HG03575 (cell line): ENCODE results near the gene GPX6.
"Not testable (repeated sequence)": the region's sequence is repeated elsewhere in the genome, so short reads cannot be mapped to it uniquely, and the experiment has no call there.

Source experiments
- ATAC-seq: cut with Tn5 transposase; IDR thresholded peaks from one replicate; pipeline ENCODE4 v1.9.1; 2021; ENCODE audit not compliant: unreplicated experiment, insufficient number of reproducible peaks, low FRiP score; ENCODE audit errors: extremely low read depth

Gene GPX6, protein sequence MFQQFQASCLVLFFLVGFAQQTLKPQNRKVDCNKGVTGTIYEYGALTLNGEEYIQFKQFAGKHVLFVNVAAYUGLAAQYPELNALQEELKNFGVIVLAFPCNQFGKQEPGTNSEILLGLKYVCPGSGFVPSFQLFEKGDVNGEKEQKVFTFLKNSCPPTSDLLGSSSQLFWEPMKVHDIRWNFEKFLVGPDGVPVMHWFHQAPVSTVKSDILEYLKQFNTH

DNA sequence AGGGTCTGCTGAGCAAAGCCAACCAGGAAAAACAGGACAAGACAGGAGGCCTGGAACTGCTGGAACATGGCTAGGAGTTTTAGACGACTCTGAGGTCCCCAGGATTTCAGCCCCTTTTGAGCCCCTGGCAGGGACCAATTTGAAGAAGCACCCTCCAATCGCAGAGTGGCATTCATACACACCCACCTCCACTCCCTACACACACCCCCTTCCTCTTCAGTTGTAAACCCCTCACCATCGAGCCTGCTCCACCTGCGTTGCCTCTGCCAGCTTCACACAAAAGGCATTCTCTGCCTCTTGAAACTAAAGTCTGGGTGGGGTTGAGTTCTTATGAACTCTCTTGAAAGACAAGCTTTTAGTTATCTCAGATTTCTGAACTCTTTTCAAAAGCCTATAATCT is at the start of gene GPX6:
GPX6 (minus strand) TSS at position 118 of the 400 bp plus-strand sequence; CDS start at position 68, 50 bp downstream.
- no peak for ATAC-seq

DNA sequence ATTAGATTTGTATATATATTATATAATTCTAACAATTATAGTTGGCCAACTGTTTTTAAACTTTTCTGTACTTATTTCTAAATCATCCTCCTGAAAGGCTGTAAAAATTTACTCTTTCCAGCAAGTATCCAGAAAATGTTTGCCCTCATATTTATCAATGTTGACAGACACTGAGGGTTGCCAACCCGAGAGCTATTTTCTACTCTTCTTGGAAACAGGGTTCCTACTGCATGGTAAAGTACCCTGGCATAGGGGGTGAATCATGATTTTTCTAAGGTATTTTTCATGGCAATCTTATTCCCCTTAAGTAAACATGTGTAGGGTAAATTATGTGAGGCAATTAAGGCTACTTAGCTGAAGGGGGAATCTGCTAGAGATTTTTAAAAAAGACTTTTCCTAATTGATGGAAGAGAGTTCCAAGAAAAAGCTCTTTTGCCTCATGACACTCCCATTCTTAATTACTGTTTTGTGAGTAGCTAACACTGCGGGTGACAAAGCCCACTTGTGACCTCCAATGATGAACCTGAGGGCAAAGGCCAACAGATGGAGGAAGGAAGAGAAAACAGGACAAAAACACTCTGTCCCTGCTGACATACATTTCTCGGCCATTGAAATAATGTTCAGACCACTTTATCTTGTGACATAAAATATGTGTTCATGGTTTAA is 48.0 kb upstream of the GPX6 start:
- no peak for ATAC-seq

DNA sequence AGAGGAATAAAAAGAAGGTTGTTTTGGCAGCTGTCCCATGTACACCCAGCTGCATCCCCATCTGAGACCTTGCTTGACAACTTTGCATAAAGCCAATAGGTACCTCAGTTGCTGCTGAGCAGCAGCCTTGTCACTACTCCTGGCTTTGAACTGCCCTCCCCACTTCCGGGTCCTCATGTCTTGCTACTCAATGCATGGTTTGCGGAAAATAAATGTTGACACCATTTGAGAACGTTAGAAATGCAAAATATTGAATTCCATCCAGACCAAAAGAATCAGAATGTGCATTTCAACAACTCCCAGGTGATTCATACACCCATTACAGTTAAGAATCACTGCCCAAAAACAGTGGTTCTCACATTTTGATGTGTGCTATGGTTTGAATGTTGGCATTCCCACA is 43.0 kb upstream of the GPX6 start:
- no peak for ATAC-seq

DNA sequence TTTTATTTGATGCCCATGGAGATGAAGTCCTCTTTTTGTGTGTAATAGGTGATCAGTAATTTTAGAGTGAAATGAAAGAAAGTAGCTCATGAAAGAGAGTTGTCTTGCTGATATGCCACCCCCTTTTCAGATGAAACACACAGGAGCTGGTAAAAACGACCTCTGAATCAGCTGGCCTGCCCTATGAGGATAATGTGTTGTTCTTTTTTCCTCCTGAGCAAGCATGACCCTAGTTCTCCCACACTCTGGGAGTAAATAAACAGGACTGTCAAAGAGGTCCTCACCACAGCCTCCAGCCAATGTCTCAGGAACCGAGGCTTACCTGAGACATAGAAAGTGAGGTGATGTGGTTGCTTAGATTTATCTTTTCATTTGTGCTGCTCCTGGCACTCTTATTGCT is 39.5 kb upstream of the GPX6 start:
- no peak for ATAC-seq

DNA sequence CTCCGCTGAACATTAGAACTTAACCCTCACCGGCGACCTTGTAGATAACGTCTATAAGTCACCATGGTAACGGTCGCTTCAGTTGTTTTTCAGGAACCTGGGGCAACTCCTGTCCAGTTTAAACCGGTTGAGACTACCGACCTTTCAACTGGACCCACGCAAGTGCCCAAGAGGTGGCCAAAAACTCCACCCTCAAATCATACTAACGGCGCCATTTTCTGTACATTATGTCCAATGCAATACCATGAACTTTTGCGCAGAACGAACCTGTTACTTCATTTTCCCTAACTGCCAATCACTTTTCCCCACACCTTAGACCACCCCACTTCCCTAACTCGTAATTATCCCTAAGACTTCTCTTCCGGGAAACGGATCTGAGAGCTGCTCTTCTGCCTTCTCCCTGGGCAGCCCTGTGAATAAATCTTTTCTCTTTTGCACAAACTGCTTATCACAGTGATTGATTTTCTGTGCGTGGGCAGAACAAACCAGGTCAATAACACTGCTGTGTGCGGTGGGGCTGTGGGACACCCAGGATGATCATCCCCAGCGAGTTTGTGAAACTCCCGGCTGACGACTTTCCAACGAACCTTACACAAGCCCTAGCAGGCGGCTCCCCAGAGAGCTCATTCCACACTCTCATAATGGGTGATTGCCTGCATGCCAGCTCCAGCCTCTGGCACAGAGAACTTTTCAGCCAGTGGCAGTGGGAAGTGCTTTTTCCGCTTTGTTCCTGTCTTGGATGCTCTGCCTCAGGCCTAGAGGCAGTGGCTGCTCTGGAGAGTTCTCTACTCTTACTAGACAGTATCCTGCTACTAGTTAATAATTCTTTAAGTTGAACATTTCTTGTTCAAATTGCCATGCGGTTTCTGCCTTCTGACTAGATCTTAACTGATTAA is 38.6 kb upstream of the GPX6 start:
- no peak for ATAC-seq

DNA sequence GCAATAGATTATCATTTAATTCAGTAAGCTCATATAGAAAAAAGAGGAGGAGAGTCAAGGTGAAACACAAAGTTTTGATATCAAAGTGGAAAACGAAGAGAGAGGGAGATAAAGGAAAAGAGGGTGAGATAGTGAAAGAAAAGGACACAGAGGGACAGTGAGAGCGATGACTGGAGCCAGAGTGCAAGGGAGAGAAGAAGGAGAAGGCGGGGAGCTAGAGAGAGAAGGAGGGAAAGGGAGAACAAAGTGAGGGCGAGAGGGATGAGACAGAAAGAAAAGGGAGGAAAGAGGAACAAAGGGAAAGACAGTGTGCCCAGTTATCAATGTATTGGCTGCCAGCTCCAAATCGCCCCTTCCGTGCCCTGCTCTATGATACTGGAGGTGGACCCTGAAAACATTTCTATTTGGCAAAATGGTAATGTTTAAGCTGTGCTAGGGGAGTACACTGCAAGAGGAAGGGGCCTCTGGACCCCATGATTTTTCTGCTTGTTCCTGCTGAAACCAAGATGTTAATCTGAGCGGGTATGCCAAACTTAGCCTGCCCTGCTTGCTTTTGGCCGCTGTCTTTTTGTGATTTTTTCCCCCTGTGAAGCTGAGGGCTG is 37.9 kb upstream of the GPX6 start:
- no peak for ATAC-seq

DNA sequence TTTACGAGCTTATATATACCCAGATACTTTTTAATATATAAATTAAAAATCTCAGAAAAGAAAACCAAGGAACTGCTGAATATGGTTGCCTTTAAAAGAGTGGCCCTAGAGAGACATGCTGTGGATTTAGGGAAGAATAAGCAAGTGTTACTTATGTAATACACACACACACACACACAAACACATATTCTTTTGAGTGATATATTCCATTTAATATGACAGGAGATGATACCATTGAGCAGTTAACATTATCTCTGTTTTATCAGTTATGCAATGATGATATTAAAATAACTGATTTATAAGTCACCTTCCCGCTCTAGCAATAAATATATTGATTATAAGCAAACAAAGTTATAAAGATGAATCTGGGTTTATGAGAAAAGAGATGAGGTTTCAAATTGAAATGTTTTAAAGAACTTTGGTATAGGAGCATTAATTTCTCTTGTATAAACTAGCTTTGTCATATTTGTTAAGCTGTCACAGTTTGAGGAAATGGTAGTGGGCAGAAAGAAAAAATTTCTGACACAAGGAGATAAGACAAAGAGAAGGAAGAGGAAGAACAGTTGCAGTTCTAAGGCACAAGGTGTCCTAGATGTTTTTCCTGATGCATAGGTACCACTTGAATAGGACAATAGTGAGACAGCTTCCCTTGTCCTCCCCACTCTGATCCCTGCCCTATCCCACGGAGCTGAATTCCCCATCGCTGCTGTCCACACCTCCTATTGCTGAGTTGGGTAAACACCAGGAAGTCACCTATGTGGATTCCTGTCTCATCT is 36.5 kb upstream of the GPX6 start:
- no peak for ATAC-seq

DNA sequence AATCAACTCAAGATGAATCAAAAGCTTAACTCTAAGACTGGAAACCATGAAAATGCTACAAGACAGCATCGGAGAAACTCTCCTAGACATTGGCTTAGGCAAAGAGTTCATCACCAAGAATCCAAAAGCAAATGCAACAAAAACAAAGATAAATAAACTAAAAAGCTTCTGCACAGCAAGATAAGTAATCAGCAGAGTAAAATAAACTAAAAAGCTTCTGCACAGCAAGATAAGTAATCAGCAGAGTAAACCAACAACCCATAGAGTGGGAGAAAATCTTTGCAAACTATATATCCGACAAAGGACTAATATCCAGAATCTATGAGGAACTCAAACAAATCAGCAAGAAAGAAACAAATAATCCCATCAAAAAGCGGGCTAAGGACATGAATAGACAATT is 31.4 kb upstream of the GPX6 start:
- ATAC-seq = not testable (repeated sequence)

DNA sequence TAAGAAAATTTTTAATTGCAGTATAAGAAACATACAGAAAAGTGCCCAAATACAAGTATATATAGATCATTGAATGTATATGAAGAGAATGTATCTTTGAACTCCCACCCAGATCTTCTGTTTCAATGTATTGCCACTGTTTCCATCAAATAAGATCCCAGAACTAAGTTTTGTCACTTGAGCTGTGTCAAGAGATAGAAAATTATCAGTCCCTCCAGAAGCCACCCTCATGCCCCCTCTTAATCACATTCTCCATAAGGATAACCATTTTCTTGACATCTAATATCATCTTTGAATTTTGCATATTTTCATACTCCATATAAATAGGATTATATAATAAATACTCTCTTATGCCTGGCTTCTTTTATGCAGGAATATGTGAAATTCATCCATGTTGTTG is 30.4 kb upstream of the GPX6 start:
- no peak for ATAC-seq

DNA sequence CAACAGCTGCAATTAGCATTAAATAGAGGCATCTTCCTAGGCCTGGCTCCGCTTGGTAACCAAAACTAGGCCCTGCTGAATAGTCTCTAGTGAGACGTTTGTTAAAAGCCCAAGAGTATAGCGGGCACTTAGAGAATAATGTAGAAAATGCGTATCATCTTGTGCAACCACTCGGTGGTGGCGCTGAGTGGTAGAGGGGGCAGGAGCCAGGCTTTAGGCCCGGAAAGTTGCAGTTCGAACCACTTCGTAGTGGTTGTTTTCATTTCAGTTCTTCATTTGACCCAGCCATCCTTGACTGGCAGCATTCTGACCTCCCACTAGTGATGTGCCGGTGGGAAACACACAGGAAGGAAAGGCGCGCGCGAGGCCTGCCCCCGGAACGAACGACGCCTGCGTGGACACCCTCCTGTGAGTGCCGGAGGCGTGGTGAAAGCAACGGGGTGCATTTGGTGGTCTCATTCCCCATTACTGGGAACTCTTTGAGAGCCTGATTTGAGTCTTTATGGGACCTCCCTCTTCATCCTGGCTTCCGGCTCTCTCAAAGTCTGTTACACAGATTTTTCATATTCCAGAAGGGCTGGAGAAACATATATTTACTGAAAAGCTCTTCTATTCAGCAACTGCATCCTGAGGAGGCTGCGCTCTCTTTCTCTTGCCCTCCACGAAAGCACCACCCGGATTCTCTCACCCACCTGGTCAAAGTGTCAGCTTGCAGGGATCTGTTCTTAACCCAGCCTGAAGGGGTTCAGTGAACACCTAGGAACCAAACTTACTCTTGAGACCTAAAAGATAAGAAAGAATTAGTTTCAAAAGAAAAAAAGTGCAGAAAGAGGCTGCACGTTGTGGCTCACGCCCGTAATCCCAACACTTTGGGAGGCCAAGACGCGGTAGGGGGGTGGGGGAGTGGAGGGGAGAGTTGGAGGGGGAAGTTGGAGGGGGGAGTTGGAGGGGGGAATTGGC is 28.3 kb upstream of the GPX6 start:
- no peak for ATAC-seq

DNA sequence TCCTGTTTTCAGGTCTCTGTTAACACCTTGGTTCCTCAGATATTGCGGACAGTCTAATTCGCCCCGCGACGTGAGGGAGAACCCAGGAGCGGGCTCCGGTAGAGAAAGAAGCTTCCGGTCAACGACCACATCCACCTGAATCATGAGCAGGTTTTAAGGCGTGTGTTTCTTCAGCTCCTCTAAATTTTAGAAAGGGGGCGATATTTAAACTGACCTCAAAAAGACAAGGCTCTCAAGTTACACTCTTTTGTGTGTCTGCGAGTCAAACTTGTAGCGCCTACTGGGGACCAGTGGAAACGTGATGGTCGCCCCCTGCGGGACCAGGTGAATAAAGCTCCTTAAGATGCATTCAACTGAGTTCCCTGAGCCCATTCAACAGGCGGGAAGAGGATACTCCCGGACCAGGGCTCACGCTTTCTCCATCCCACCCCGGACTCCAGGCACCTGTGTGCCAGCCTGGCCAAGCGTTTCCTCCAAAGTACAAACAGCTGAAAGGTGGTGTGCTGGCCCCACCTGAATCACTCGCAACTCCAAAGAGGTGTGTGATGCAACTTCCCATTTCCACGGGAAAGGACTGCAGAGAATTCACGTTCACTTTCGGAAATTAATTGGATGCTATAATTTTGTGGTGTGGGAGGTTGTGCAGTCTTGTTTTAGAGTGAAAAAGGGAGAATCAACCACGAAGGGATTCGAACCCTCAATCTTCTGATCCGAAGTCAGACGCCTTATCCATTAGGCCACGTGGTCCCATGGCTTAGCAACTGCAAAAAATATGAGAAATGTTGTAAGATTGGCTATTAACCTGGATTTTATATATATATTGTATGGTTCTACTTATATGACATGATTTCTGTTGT is 27.1 kb upstream of the GPX6 start:
- ATAC-seq = no peak

DNA sequence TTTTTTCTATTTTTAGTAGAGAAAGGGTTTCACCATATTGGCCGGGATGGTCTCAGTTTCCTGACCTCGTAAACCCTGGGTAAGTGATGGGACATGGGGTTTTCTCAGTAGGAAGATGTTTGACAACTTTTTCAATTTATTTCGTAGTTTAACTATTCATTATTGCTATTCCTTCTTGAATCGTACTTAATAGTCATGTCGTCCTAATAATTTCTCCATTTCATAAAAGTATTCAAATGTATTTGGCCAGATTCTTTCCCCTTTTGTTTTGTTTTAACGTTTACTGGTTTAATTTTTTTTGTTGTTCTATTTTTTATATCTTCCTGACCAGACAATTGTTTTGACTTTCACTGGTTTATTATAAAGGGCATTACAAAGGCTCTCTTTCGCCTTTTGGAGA is 26.4 kb upstream of the GPX6 start:
- ATAC-seq = no peak

DNA sequence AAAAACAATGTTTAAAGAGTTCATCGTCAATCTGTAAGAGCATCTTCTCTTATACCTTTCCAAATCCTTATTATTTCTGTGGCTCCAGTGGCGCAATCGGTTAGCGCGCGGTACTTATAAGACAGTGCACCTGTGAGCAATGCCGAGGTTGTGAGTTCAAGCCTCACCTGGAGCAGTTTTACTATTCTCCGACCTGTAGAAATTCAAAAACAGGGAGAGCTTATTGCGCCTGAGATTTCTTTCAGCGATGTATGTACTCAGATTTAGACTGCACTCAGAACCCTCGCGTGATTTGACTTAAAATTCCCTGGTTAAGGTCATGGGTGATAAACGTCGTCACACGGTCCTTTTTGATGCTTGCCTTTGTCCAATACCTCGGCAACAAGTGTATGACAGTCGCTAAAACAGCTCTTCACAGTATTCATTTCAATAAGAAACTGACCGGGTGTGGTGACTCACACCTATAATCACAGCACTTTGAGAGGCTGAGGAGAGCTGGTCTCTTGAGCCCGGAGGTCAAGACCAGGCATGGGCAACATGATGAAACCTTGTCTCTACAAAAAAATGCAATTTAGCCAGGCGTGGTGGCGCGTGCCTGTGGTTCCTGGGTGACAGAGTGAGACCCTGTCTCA is 22.0 kb upstream of the GPX6 start:
- ATAC-seq = no peak

DNA sequence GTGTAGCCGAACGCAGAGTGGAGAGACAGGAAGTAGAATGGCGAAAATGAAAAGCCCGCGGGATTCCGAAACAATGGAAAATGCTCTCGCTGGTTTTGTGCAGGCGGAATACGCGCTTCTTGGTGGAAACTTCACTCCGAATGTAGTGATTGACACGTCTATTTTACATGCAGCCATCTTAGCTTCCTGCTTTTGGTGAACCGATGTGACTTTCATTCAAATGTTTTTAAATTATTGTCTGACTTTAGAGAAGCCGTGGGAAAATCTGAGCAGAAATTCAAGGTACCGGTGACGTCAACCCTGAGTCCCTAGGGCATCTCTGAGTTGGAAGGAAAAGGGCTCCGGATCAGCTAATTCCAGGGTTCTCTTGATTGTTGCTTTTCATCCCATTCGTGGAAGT is 21.5 kb upstream of the GPX6 start:
- ATAC-seq = no peak

DNA sequence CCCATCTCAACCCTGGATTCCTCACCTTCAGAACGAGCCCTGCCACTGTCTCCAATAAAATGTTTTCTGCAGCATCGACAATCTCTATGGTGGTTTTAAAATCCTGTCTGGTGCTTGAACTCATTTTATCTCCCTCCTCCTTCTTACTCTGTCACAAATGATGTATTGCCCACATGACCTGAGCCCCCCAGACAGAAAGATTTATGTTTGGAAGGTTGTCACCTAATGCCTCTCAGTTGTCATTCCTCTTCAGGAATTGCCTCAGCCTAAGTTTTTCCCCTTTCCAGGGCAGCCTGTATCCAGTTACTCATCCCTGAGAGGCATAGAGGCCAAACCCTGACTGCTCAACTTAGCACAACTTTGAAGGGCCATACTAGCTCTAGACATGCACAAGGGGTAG is 19.3 kb upstream of the GPX6 start:
- no peak for ATAC-seq

DNA sequence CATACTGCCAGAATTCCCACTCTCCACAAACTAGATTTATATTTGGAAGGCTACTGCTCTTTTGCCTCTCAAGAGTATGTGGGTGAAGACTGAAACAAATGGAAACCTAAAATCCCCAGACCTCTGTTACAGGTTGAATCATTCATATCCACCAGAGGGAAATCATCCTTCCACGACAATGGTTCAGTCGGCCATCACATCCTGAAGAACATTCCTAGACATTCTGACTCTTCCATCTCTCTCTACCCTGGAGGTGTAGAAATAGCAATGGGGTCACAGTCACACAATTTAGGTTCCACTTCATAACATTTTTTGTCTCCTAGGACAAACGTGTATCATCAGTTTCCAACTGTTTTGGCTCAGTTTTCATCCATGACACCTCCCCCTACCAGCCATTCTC is 18.7 kb upstream of the GPX6 start:
- ATAC-seq = no peak
